Activated naive CD4-positive, alpha-beta T cell treated with anti-CD3 and anti-CD28 coated beads for 36 hours (primary cell): ENCODE data around the gene CYP2F1. TPM values are rescaled to one million over a fixed set of nuclear protein-coding genes. Genes with fewer than 3 reads are reported as not detected.
"Not testable (repeated sequence)": the region's sequence is repeated elsewhere in the genome, so short reads cannot be mapped to it uniquely, and the experiment has no call there.

Source experiments
- CTCF ChIA-PET: fragments of 350-600 bp; sonication (Branson Sonifier 250); formaldehyde crosslinking; loops from one replicate; lab custom pipeline; 2021; ENCODE audit warnings: antibody characterized with exemption; lab: Charles Lee
- DNase-seq: peaks from one replicate; pipeline ENCODE4 v3.0.0-alpha.2; 2020
- H3K27ac Mint-ChIP-seq: one replicate; pipeline ENCODE4 v1.8.0; 2021; ENCODE audit warnings: mild to moderate bottlenecking, mixed read lengths
- H3K27me3 Mint-ChIP-seq: one replicate; pipeline ENCODE4 v1.8.0; 2021; ENCODE audit warnings: low read depth, mixed read lengths
- H3K36me3 Mint-ChIP-seq: one replicate; pipeline ENCODE4 v1.8.0; 2021; ENCODE audit warnings: low read depth, mixed read lengths
- H3K4me1 Mint-ChIP-seq: one replicate; pipeline ENCODE4 v1.8.0; 2021; ENCODE audit warnings: low read depth, mixed read lengths
- H3K4me3 Mint-ChIP-seq: one replicate; pipeline ENCODE4 v1.8.0; 2021; ENCODE audit warnings: mild to moderate bottlenecking, moderate library complexity, mixed read lengths
- H3K9me3 Mint-ChIP-seq: one replicate; pipeline ENCODE4 v1.8.0; 2021; ENCODE audit warnings: mixed read lengths
- intact Hi-C: fragments of 100-400 bp; cut with micrococcal nuclease; formaldehyde crosslinking; loops from one replicate; pipeline ENCODE4 v1.15.1; 2023
- total RNA-seq, 2 experiments: library from RNA; stranded (reverse); gene quantifications; one replicate each; pipeline ENCODE4 v1.2.3, GENCODE V29; 2021

Gene CYP2F1
- total RNA-seq, 2 experiments from 2014 or later, result not detected

DNA sequence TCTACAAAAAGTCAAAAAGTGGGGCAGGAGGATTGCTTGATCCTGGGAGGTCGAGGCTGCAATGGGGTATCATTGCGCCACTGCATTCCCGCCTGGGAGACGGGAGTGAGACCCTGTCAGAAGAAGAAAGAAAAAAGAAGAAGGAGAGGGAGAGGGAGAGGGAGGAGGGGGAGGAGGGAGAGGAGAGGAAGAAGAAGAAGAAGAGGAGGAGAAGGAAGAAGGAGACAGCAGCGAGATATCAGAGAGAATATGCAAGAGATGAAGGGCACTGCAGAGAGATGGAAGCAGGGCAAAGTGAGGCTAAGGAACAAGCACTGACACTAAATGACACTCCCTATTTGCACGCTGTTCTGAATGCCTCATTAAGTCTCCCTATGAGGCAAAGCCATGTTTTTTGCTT is 14.5 kb downstream of the CYP2F1 start:
- DNase-seq, result no peak
- H3K4me1 Mint-ChIP-seq, result peaks cover 14% of the 10 kb centered on the region
- no peak overlapping the region for H3K27ac Mint-ChIP-seq
- intact Hi-C loops, result no loop called here
- no peaks in the 10 kb centered on the region for H3K27me3 Mint-ChIP-seq
- no peak overlapping the region for H3K4me3 Mint-ChIP-seq
- no peaks in the 10 kb centered on the region for H3K36me3 Mint-ChIP-seq
- H3K9me3 Mint-ChIP-seq, result no peaks in the 10 kb centered on the region
- CTCF ChIA-PET, result interaction anchor here (0.6 kb wide), 1 partner anchor 457 kb away, joined by 3 read pairs; no protein-coding TSS in a partner anchor

DNA sequence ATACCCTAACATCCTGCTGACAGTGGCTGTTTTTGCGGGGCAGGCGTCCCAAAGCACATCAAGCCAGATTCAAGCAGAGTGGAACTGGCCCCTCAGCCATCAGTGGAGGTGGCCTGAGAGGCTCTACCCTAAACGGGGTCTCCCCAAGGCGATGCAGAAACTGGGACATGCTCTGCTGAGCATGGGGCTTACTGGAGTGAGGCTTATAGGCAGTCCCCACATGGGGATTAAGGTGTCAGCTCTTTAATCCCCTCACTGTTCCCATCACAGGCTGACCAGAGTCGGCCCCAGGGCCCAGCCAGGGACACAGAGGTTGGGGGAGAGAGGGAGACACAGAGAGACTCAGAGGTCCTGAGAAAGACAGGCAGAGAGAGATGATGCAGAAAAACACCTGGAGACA is 17.0 kb downstream of the CYP2F1 start:
- Mint-ChIP-seq H3K27ac (no peak overlapping the region), H3K36me3 (no peaks in the 10 kb centered on the region), H3K27me3 (no peaks in the 10 kb centered on the region), H3K4me1 (peaks cover 16% of the 10 kb centered on the region), H3K4me3 (no peak overlapping the region), H3K9me3 (no peaks in the 10 kb centered on the region)
- CTCF ChIA-PET, result interaction anchor here (0.6 to 1.4 kb wide), 2 partner anchors 13 to 473 kb away, joined by 3 to 4 read pairs; no protein-coding TSS in a partner anchor
- DNase-seq, result no peak
- intact Hi-C loops, result no loop called here

- H3K27me3 Mint-ChIP-seq, result no peaks in the 10 kb centered on the region
- H3K4me3 Mint-ChIP-seq, result no peak overlapping the region
- no peaks in the 10 kb centered on the region for H3K9me3 Mint-ChIP-seq
- no peak for DNase-seq
- no peaks in the 10 kb centered on the region for H3K36me3 Mint-ChIP-seq
- H3K4me1 Mint-ChIP-seq, result peaks cover 9% of the 10 kb centered on the region
- intact Hi-C loops, result loop anchor here (2.0 kb wide), 1 partner anchor 318 kb away; no protein-coding TSS in a partner anchor
- H3K27ac Mint-ChIP-seq, result no peak overlapping the region
- CTCF ChIA-PET, result no interaction called here
Measured at GRCh38 chr19:41133260-41133659, 19.0 kb downstream of the CYP2F1 start.

GRCh38 chr19:41134616-41135015 is 20.4 kb downstream of the CYP2F1 start:
- Mint-ChIP-seq H3K27ac (no peak overlapping the region), H3K9me3 (no peaks in the 10 kb centered on the region), H3K36me3 (no peaks in the 10 kb centered on the region), H3K27me3 (no peaks in the 10 kb centered on the region), H3K4me1 (peaks cover 4% of the 10 kb centered on the region), H3K4me3 (peak overlapping the region; percentile 89)
- DNase-seq, result no peak
- intact Hi-C loops, result no loop called here
- CTCF ChIA-PET, result no interaction called here

DNA sequence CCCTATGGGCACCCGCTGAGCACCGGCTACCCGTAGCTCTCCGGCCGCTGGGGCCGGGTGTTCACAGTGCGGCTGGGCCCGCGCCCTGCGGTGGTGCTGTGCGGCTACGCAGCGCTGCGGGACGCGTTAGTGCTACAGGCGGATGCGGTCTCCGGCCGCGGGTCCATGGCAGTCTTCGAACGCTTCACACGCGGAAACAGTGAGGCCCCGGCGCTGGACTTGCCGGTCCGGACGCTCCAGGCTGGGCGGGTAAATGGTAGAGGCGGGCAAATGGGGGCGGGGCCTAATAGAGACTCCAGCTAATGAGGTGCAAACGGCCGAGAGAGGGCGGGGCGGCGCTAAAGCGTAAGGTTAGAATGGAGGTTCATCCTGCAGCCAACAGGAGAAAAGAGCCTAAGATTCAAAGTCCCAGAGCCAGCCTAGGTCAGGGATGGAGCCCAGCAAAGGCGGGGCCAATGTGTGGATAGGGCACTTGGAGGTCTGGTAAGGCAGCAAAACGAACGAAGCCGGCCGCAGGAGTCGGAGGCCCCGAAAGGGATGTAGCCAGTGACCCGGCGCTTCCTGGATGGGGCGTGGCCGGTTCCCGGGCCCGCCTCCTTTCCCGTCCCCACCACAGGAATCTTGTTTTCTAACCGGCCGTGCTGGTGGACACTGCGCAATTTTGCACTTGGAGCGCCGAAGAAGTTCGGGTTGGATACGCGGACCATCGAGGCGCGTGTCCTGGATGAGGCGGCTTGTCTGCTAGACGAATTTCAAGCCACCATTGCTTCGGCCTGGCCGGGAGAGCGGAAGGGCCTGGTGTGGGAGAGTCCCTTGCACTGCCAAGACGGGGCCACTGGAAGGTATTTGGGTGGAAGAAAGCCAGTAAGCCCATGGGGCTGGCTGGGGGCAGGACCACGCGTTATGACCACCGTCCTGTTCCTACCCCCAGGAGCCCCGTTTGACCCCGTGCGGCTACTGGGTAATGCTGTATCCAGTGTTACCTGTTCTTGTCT is 21.5 kb downstream of the CYP2F1 start:
- intact Hi-C loops, H3K4me1 Mint-ChIP-seq, H3K27me3 Mint-ChIP-seq, H3K9me3 Mint-ChIP-seq, H3K36me3 Mint-ChIP-seq: not testable (repeated sequence)
- peak; percentile 48 for DNase-seq
- peak overlapping the region; percentile 82 for H3K27ac Mint-ChIP-seq
- H3K4me3 Mint-ChIP-seq, result peak overlapping the region; percentile 89
- CTCF ChIA-PET, result interaction anchor here (0.6 kb wide), 1 partner anchor 9 kb away, joined by 5 read pairs; no protein-coding TSS in a partner anchor

DNA sequence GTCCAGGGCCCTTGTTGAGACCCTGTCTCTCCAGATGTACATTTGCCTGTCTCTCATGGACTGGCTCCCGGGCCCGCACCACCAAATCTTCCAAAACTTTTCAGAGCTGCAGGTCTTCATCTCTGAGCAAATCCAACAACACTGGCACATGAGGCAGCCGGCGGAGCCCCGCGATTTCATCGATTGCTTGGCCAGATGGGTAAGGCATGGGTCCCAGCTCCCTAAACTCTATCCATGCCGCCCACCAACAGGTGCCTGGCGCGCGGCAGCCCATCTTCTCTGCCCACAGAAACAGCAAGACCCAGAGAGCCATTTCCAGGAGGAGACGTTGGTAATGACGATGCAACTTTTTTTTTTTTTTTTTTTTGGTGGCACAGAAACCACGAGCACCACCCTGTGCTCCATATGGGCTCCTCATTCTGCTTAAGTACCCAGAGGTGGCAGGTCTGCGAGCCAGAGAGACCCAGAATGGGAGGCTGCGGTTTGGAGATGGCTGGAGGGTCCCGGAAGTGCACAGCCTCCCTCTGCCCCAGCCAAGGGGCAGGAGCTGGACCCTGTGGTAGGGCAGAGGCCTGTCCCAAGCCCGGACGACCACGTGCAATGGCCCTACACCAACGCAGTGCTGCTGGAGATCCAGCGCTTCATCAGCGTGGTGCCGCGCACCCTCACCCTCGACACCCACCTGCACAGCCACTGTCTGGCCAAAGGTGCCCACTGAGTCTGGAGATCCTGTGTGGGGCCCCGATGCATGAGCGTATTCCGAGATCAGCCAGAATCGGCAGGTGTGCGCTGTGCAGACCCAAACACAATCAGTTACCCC is 22.6 kb downstream of the CYP2F1 start:
- peaks cover 4% of the 10 kb centered on the region for H3K4me1 Mint-ChIP-seq
- H3K27me3 Mint-ChIP-seq, result no peaks in the 10 kb centered on the region
- H3K36me3 Mint-ChIP-seq, result no peaks in the 10 kb centered on the region
- intact Hi-C loops, result no loop called here
- H3K4me3 Mint-ChIP-seq, result peak overlapping the region; percentile 36
- no peak overlapping the region for H3K27ac Mint-ChIP-seq
- no peak for DNase-seq
- CTCF ChIA-PET, result interaction anchor here (0.6 kb wide), 1 partner anchor 141 kb away, joined by 7 read pairs; no protein-coding TSS in a partner anchor
- no peaks in the 10 kb centered on the region for H3K9me3 Mint-ChIP-seq

GRCh38 chr19:41144403-41144802 is 30.2 kb downstream of the CYP2F1 start:
- Mint-ChIP-seq H3K36me3 (no peaks in the 10 kb centered on the region), H3K4me3 (no peak overlapping the region), H3K27me3 (peaks cover 3% of the 10 kb centered on the region), H3K9me3 (no peaks in the 10 kb centered on the region), H3K27ac (no peak overlapping the region), H3K4me1 (no peaks in the 10 kb centered on the region)
- peak; percentile 95 for DNase-seq
- CTCF ChIA-PET, result interaction anchor here (0.6 to 2.2 kb wide), 18 partner anchors 12 to 801 kb away, joined by 3 to 18 read pairs (median 4); no protein-coding TSS in a partner anchor
- intact Hi-C loops, result loop anchor here (1.0 to 2.0 kb wide), 3 partner anchors 17 to 482 kb away; no protein-coding TSS in a partner anchor

- H3K27ac Mint-ChIP-seq, result no peak overlapping the region
- no peaks in the 10 kb centered on the region for H3K9me3 Mint-ChIP-seq
- intact Hi-C loops, result no loop called here
- DNase-seq, result no peak
- no peak overlapping the region for H3K4me3 Mint-ChIP-seq
- H3K36me3 Mint-ChIP-seq, result no peaks in the 10 kb centered on the region
- peaks cover 3% of the 10 kb centered on the region for H3K27me3 Mint-ChIP-seq
- no peaks in the 10 kb centered on the region for H3K4me1 Mint-ChIP-seq
- CTCF ChIA-PET, result interaction anchor here (0.7 kb wide), 1 partner anchor 248 kb away, joined by 3 read pairs; no protein-coding TSS in a partner anchor
Measured at GRCh38 chr19:41149831-41150230, 35.6 kb downstream of the CYP2F1 start.

DNA sequence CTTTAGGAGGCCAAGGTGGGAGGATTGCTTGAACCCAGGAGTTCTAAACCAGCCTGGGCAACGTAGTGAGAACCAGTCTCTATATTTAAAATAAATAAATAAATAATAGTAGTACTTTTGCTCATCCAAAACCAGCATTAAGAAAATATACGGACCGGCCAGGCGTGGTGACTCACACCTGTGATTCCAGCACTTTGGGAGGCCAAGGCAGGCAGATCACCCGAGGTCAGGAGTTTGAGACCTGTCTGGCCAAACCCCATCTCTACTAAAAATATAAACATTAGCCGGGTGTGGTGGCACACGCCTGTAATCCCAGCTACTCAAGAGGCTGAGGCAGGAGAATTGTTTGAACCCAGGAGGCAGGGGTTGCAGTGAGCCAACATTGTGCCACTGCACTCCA is 36.8 kb downstream of the CYP2F1 start:
- H3K4me3 Mint-ChIP-seq, DNase-seq, intact Hi-C loops, H3K36me3 Mint-ChIP-seq, H3K9me3 Mint-ChIP-seq, H3K27ac Mint-ChIP-seq, H3K4me1 Mint-ChIP-seq, CTCF ChIA-PET, H3K27me3 Mint-ChIP-seq: not testable (repeated sequence)

- Mint-ChIP-seq H3K27me3 (no peaks in the 10 kb centered on the region), H3K9me3 (no peaks in the 10 kb centered on the region)
- intact Hi-C loops, result no loop called here
Measured at GRCh38 chr19:41154060-41154459, 39.8 kb downstream of the CYP2F1 start.

GRCh38 chr19:41156207-41156606 is 42.0 kb downstream of the CYP2F1 start:
- intact Hi-C loops, result no loop called here
- CTCF ChIA-PET, result no interaction called here

More at GRCh38 chr19:41154060-41154459, 39.8 kb downstream of the CYP2F1 start:
- no peaks in the 10 kb centered on the region for H3K36me3 Mint-ChIP-seq
- H3K4me1 Mint-ChIP-seq, result no peaks in the 10 kb centered on the region
- H3K4me3 Mint-ChIP-seq, result no peak overlapping the region
- no peak overlapping the region for H3K27ac Mint-ChIP-seq
- CTCF ChIA-PET, result interaction anchor here (0.6 kb wide), 1 partner anchor 366 kb away, joined by 3 read pairs; no protein-coding TSS in a partner anchor
- no peak for DNase-seq

DNA sequence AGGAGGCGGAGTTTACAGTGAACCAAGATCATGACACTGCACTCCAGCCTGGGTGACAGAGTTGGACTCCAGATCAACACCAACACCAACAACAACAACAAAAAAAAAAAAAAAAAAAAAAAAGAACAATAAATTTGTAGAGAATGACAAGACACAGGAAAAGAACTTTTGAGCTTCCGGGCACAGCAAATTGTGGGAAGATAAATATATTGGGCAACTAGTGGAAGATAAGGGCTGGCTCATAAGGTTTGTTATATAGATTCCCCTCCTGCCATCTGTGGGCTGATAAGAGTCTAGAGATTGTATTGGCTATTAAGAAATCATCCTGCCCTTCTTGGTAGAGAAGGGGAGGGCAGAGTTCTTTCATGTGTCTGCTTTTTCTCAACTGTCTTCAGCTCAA is 45.6 kb downstream of the CYP2F1 start:
- no peak for DNase-seq
- Mint-ChIP-seq H3K4me3 (no peak overlapping the region), H3K27ac (no peak overlapping the region), H3K27me3 (no peaks in the 10 kb centered on the region), H3K4me1 (no peaks in the 10 kb centered on the region), H3K36me3 (no peaks in the 10 kb centered on the region), H3K9me3 (no peaks in the 10 kb centered on the region)
- intact Hi-C loops, result no loop called here
- CTCF ChIA-PET, result no interaction called here

More at GRCh38 chr19:41156207-41156606, 42.0 kb downstream of the CYP2F1 start:
- DNase-seq, result no peak
- no peaks in the 10 kb centered on the region for H3K9me3 Mint-ChIP-seq
- no peaks in the 10 kb centered on the region for H3K4me1 Mint-ChIP-seq
- no peak overlapping the region for H3K4me3 Mint-ChIP-seq
- H3K27me3 Mint-ChIP-seq, result no peaks in the 10 kb centered on the region
- H3K36me3 Mint-ChIP-seq, result no peaks in the 10 kb centered on the region
- no peak overlapping the region for H3K27ac Mint-ChIP-seq
